Dermis microvascular lymphatic vessel endothelial cell (primary cell): ENCODE data around the gene PIGT. TPM values are rescaled to one million over a fixed set of nuclear protein-coding genes. Genes with fewer than 3 reads are reported as not detected.

Experiments
- DNase-seq, 2 donors: peaks; one replicate each; pipeline versions ENCODE4 v3.0.0 to v3.0.0-alpha.2; 2010; ENCODE audit warnings: low read depth in 2 of 2
- total RNA-seq: library from RNA; depleted of rRNA; stranded (reverse); fragments of >200 nt; gene quantifications from 2 replicates; pipeline ENCODE4 v1.2.1, GENCODE V29; 2014

The PIGT gene
- total RNA-seq, 1 donor from 2014 or later = 16.4 TPM

DNA sequence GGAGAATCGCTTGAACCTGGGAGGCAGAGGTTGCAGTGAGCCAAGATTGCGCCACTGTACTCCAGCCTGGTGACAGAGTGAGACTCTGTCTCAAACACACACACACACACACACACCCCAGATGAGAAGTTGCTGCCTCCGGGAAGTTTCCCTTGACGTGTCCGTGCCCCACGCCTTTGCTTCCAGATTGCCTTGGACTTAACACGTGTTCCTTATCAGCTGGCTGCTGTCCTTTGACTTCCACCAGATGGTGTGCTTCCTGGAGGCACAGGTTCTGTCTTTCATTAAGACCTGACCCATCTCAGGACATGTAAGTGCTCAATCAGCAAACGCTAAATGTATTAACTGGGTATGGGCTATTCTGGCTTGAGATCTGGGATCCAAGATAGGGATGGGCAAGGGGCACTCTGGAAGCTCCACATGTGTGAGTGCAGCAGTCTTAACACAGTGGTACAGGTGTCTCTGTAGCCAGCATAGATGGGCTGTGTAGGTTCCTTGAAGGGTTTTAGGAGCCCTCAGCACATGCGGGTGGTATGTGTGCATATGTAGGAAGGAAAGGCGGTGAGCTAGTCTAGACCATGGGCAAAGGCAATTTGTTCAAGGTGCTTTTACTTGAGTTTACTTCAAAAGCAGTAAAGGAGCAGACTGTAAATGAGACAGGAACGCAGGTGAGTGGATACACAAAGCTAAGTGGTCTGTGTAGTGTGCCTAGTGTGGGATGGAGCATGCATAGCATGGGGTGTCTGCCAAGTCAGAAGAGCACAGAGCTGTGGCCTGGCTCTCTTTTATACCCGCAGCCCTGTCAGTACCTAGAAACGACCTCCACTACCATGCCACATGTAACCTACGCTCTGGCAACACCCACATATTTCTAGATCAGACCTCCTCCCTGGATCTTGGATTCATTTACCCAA is 11.6 kb downstream of the PIGT start:
- no peak for DNase-seq

DNA sequence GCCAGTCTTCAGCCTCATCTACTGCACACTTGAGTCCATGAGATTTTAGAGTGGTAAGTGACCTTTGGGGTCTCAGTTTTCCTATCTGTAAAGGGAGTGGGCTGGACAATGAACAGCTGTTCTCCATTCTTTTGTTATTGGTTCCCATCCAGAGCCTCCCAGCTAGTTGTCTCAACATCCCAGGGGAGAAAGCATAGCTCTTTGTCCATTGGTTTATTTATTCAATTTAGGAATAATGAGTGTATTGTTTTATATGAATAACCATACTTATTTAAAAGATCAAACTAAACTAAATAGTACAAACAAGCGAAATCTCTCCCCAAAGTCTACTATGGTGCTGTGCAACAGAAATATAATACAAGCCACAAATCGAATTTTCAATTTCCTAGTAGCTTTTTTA is 13.7 kb downstream of the PIGT start:
- DNase-seq = no peak

DNA sequence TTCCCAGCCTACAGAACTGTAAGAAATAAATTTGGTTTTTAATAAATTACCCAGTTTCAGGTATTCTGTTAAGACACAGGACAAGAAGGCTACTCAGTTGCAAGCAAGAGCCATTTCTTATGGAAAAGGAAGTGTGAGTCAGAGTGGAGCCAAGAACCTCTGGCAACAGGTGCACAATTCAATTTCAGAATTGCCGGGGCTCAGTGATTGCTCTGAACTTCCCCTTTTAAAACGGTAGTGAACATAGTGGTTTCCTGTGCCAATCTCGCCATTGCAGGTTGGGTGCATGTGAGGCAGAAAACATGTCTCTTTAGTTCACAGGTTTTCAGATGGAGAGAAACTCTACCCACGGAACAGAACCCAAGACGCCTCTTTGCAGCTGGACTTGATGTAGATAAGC is 16.4 kb downstream of the PIGT start:
- peak in 1 of 2 donors; percentile 38 for DNase-seq

DNA sequence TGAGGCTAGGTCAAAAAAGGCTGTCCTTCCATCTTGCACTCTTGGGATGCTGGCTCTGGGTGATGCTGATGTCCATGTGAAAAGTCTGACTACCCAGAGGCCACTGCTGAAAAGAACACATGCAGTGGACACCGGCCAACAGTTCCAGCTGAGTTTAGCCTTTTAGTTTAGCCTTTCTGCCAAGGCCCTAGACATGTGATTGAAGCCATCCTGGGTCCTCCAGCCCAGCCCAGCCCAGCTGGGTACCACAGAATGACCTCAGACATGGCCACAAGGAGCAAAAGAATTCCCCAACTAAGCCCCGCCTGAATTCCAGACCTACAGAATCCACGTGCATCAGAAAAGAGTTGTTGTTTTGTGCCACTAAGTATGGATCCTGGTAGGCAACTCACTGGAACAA is 17.4 kb downstream of the PIGT start:
- DNase-seq = no peak

DNA sequence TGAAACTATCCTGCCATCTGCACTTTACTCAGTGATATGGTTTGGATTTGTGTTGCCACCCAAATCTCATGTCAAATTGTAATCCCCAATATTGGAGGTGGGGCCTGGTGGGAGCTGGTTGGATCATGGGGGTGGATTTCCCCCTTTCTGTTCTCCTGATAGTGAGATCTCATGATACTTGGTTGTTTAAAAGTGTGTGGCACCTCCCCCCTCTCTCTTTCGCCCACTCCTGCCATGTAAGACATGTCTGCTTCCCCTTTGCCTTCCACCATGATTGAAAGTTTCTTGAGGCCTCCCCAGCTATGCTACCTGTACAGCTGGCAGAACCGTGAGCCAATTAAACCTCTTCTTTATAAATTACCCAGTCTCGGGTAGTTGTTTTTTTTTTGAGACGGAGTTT is 18.0 kb downstream of the PIGT start:
- DNase-seq = no peak

DNA sequence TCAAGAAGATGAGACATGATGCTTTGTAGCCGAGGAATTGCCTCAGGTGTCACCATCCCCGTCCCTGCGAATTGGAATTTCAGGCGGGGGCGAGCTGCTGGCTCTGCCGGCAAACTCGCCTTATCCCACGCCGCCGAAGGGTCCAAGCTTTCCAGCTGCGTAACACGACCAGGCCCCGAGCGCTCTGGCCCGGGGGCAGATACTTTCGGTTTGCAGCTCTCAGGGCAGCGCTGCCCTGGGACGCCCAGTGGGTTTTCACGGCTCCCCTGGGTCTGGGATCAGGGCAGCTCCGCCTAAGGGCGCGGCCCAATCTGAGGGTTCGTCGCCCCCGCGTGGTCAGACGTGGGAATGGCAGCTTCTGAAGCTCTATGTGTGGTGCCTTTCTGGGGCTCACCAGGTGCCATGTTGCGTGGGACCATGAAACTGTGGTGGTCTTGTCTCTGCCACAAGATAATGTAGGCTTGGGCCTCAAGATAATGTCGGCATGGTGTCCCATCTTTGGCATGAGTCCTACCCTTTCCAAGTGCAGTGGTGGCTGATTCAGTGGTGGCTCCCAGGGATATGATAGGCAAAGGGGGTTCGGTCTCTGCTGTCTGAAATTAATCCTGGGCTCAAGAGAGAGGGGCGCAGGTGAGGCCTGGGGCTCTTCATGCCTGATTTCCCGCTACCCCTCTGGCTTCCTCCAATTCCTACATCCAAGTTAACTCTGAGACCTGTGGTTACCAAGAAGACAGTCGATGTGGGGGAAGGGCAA is 21.0 kb downstream of the PIGT start:
- peak; percentile 75 to 83 for DNase-seq

DNA sequence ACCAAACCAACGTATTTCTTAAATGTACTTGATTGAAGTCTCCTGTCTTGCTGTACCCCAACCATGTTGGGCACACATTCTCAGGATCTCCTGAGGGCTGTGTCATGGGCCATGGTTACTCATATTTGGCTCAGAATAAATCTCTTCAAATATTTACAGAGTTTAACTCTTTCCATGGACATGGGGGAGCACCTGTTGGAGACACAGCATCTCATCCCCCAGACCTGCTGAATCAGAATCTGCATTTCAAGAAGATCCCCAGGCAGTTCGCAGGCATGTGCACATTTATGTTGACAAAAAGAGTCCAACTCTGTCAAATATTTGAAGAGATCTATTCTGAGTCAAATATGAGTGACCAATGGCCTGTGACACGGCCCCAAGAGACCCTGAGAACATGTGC is 24.5 kb downstream of the PIGT start:
- DNase-seq = no peak

DNA sequence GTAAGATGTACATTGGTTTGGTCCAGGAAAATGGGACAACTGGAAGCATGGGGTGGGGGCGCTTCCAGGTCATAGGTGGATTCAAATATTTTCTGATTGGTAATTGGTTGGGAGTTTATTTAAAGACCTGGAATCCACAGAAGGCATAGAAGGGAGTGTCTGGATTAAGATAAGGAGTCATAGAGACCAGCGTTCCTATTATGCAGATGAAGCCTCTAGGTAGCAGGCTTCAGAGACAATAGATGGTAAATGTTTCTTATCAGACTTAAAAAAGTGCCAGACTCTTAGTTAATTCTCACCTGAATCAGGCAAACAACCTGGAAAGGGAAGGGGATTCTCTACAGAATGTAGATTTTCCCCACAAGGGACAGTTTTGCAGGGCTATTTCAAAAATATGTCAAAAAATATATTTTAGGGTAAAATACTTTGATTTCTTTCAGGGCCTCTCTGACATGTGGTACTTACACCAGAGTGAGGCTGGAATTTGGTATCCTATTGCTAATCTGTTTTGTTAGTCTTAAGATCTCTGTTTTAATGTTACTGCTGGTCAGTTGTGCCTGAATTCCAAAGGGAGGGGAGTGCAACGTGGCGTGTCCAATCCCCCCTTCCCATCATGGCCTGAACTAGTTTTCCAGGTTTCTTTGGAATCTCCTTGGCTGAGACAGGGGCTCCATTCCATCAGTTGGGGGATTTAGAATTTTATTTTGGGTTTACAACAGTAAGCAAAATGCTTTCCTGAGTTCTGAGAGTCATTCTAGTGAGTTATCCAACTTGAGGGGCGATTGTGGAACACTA is 25.1 kb downstream of the PIGT start:
- no peak for DNase-seq

DNA sequence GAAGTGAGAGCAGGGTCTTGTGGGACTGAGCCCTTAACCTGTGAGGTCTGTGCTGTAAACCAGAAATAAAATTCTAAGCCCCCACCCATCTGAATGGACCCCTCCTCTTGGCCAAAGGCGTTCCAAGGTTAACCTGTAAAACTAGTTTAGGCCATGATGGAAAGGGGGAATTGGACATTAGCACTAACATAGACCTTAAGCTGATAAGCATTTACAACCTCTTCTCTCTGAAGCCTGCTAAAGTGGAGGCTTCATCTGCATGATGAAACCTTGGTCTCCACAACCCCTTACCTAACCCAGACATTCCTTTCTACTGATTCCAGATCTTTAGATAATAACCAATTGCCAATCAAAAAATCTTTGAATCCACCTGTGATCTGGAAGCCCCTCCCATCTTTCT is 25.8 kb downstream of the PIGT start:
- DNase-seq = no peak

DNA sequence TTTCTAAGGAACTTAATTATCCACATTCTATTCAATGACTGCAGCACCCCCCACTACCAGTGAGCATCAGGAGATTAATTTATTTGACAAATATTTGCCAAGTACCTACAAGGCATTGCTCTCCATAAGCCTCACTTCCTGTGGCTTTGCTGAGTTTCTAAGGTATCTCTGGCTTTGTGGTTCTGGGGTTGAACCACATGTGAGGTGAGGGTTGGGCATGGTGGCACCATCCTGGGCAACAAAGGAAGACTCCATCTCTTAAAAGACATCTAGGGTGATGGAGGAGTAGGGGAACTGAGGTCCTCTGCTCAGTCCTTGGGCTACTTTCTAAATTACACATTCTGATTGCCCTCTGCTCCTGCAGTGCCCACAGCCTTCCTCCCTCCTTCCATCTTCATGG is 28.1 kb downstream of the PIGT start:
- DNase-seq = no peak

DNA sequence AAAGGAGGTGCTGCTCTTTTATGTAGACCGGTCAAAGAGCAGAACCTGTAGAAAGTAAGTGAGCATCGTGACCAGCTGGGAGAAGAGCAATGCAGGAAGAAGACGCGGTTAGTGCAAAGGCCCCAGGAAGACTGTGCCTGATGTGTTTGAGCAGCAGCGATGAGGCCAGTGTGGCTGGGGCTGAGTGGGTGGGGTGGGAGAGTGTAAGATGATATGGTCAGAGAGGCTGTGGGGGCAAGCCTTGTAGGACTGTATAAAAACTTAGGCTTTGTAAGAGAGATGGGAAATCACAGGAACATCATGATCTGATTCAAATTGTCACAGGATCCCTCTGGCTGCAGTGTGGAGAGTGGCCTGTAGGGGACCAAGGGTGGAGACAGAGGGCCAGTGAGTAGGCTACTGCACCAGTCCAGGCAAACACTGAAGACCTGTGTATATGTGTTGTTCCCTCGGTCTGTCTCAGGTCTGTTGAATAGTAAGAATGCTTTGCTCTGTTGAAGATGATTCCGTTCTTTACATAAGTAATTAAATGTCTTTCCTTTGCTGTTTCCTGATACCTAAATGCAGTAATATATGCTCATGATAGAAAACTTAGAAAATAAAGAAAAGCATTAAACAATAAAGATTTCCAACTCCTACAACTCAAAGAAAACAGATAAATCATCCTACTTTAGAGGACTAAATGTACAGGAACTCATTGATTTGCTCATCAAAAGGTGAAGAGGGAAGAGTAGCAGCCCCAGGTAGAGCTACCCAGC is 30.0 kb downstream of the PIGT start:
- DNase-seq = peak in 1 of 2 donors; percentile 23

DNA sequence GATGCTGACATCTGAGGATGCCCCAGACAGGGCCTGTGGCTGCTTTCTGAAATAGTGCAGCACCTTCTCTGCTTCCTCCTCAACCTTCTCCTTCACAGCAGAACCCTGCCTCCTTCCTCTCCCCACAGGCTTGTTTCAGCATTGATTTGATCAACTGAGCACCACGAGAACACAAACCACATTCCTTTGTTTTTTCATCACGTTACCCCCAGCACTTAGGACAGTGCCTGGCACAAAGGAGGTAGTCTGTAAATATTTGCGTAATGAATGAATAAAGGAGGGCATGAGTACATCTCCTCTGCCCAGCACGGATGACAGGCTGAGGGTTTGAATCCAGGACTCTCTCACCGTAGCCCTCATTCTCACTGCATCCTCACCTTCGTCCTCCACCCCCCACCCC is 32.3 kb downstream of the PIGT start:
- DNase-seq = no peak

DNA sequence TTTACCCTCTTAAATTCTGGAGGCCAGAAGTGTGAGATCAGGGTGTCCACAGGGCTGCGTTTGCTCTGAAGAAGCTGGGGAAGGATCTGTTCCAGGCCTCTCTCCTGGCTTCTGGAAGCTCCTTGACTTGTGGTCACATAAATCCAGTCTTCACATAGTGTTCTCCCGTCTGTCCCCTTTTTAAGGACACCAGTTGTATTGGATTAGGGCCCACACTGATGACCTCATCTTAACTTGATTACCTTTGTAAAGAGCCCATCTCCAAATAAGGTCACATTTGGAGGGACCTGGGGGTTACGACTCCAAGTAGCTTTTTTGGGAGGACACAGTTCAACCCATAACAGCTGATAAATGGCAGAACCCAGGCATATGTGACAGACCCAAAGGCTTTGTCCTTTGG is 33.6 kb downstream of the PIGT start:
- no peak for DNase-seq

DNA sequence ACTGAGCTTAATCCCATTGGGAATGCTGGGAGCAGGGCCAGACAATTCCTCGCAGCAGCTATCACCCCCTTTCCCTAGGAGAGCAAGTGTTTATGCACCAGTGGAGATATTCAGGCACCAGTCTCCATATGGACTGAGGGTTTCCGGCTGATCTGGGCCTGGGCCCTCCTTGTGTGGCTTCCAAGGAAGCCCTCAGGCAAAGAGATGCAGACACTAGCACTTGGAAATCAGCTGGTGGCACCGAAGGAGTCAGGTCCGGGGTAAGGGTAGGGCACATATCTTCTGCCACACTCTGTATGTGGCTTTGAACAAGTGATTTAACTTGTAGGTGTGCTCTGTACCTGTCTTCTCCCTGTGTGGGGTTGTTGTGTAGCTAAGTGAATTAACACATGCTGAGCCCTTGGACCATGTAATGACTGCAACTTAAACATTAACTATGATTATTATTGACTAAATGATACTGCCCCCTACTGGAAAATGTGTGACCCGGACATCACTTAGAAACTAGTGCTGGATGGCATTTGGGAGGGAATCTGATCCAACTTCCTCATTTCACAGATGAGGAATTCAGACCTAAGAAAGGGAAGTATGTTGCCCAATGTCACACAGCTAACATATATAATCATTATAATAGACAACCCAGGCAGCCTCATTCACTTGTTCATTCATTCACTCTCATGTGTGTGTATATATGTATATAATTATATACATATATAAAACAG is 34.3 kb downstream of the PIGT start:
- DNase-seq = peak; percentile 36 to 58

DNA sequence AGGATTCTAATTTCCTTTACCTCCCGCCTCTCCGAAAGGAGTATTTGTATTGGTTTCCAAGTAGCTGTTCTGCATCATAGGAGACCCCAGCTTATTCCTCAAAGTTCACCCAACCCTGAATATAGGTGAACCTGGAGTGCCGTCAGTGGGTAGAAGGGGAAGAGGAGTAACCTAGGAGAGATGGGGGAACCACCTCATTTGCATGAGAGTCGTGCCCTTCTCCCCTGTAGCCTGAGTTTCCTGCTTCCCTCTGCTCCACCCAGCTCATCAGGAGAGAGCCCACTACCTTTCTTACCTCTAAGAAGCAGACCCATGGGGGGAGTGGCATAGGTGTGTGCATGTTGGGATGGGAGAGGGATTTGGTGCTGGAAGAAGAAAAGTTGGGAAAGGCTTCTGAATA is 36.3 kb downstream of the PIGT start:
- DNase-seq = no peak

DNA sequence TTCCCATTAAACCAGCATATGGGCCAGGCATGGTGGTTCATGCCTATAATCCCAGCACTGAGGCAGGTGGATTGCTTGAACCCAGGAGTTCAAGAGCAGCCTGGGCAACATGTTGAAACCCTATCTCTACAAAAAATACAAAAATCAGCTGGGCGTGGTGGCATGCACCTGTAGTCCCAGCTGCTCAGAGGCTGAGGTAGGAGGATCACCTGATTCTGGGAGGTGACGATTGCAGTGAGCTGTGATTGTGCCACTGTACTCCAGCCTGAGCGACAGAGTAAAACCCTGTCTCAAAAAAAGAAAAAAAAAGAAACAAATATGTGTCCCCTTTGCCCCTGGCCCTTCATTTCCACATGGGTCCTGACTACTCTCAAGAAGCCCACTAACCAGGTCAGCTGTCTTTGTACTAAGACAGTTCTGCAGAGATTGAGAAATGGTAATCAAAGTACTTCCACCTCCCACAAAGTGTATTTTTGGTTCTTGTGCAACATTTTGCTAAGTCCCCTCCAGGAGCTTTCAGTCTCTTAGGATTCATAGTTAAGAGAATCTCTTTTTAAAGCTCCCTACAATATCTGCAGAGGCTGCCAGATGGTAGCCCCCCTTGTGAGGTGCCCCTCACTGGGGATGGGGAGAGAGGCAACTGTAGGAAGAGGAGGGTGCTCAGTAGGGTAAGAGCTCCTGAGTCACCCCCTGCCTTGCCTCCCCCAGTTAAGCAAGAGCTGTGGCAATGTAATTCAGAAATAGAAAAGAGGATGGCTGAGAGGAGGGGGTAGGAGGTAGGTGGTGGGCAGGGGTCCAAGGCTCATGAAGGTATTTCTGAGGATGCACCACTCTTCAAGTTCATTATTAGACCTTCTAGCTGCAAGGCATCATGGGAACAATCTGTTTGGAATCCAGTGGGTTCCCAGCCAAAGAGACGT is 37.1 kb downstream of the PIGT start:
- DNase-seq = no peak

DNA sequence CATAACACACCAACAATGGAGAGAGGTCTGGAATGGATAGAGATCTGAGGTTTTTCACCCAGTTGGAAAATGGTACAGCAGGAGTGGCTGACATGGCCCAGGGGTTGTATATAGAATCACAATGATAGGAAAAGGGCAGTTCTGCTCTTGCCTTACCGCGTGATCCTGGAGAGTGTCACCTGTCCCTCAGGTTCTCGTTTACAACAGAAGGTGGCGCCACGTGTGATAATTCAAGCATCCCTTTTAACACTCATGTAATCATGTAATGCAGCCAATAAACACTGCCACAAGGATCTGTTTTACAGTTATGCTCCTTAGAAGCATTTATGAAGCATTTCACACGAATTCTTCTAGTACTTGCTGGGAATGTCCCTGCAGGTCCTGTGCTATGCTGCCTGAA is 40.7 kb downstream of the PIGT start:
- peak in 1 of 2 donors; percentile 28 for DNase-seq

DNA sequence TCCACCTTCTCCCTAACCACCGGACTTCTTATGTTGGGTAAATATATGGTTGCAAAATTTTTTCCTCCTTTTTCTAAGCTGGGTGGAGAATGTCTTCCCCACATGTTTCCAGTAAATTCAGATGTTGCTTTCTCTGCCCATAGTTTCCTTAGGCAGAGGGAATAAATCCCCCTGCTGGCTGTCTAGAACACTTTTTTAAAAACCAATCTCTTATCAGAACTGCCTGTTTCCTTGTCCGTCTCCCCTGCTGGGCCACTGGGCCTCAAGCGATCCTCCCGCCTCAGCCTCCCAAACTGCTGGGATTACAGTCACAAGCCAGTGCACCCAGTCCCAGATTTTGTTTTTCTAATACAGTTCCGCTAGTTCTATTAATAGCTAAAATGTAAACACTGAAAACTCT is 43.7 kb downstream of the PIGT start:
- DNase-seq = no peak

DNA sequence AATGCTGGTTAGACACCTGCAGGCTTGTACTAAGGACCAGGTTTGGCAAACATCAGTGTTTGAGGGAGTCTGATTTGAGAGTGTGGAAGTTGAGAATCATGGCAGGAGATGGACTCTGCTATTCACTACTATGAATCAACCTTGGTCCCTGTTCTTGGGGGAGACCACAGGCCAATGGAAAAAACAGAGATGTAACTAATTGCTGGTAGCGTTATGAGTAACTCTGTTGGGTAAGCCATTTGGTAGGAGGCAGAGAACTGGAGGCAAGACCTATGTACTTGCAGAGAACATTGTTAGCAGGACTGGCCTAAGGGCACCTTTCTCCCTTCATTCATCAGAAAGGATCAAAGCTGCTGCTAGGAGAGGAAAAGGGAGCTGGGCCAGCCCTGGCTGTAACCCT is 45.3 kb downstream of the PIGT start:
- DNase-seq = no peak
